Measurements from ENCODE around the gene TUBB8. TPM values are rescaled to one million over a fixed set of nuclear protein-coding genes. Genes with fewer than 3 reads are reported as not detected.
"Not testable (repeated sequence)": the region's sequence is repeated elsewhere in the genome, so short reads cannot be mapped to it uniquely, and the experiment has no call there.

TUBB8 gene
- total and polyA plus RNA-seq, 2 of the 4 experiments (the other 2 are of a cell fraction) = 0.07 TPM; not detected in 1

GRCh38 chr10:13315-13635 is 35.8 kb downstream of the TUBB8 start:
- H3K18ac ChIP-seq (ENCODE audit: low read depth, low read length); H3K9me3 ChIP-seq (ENCODE audit: control insufficient read depth, insufficient read depth, low read length); H4K5ac ChIP-seq (ENCODE audit: low read depth, low read length); H3K4ac ChIP-seq (ENCODE audit: low read depth, low read length); H3K56ac ChIP-seq (ENCODE audit: extremely low read depth, insufficient read depth, low read length); H3K4me1 ChIP-seq (ENCODE audit: control insufficient read depth, insufficient read depth, low read length); H2AK5ac ChIP-seq (ENCODE audit: low read depth, low read length); H3K36me3 ChIP-seq (ENCODE audit: control insufficient read depth, insufficient read depth, low read length); CTCF ChIA-PET; H3K27ac ChIP-seq (ENCODE audit: insufficient read depth, low read length); DNase-seq; in situ Hi-C loops (cut with MboI; ENCODE audit: low sequenced_read_pairs); H2BK120ac ChIP-seq (ENCODE audit: low read depth, low read length); H2BK15ac ChIP-seq (ENCODE audit: low read depth, low read length); H4K91ac ChIP-seq (ENCODE audit: insufficient read depth, low read depth, low read length); ATAC-seq (ENCODE audit: low read depth); H3K27me3 ChIP-seq (ENCODE audit: control insufficient read depth, insufficient read depth, low read length); H2AK9ac ChIP-seq (replicated peaks; ENCODE audit: low read depth, low read length, poor library complexity); POLR2A ChIA-PET (ENCODE audit: unreplicated experiment); H2AFZ ChIP-seq (replicated peaks; ENCODE audit: low read length, poor library complexity); H3K4me3 ChIP-seq (ENCODE audit: insufficient read depth, low read depth, low read length); BruUV-seq (replicated peaks); H3K14ac ChIP-seq (replicated peaks; ENCODE audit: low read depth, low read length); H3K9me1 ChIP-seq (ENCODE audit: insufficient read depth, low read length); H3K9ac ChIP-seq (ENCODE audit: low read depth, low read length); H4K20me1 ChIP-seq (ENCODE audit: insufficient read depth, low read length); H4K8ac ChIP-seq (ENCODE audit: low read depth in 2 of 2, low read length in 2 of 2); H3K23ac ChIP-seq (ENCODE audit: low read depth, low read length); H2BK5ac ChIP-seq (ENCODE audit: low read depth, low read length, poor library complexity, severe bottlenecking); H2BK20ac ChIP-seq (ENCODE audit: low read depth, low read length); H3K4me2 ChIP-seq (ENCODE audit: low read depth, low read length); H3K79me1 ChIP-seq (ENCODE audit: low read depth in 1 of 2, low read length in 2 of 2); intact Hi-C loops (cut with micrococcal nuclease); dilution Hi-C loops (cut with HindIII; ENCODE audit: low sequenced_read_pairs, unreplicated experiment): not testable (repeated sequence)
- WGBS, 2 experiments (ENCODE audit: extremely low coverage in 2 of 2, insufficient read length in 1 of 2) = no CpG with 5 or more reads among the region's 2 CpGs

- H4K20me1 ChIP-seq (ENCODE audit: insufficient read depth, low read length); H4K8ac ChIP-seq (ENCODE audit: low read depth in 2 of 2, low read length in 2 of 2); H3K27ac ChIP-seq (ENCODE audit: insufficient read depth, low read length); H3K9me1 ChIP-seq (ENCODE audit: insufficient read depth, low read length); H3K23ac ChIP-seq (ENCODE audit: low read depth, low read length); CTCF ChIA-PET; in situ Hi-C loops (cut with MboI; ENCODE audit: low sequenced_read_pairs); H3K18ac ChIP-seq (ENCODE audit: low read depth, low read length); H2BK20ac ChIP-seq (ENCODE audit: low read depth, low read length); H4K5ac ChIP-seq (ENCODE audit: low read depth, low read length); H3K27me3 ChIP-seq (ENCODE audit: control insufficient read depth, insufficient read depth, low read length); H3K4me2 ChIP-seq (ENCODE audit: low read depth, low read length); DNase-seq; POLR2A ChIA-PET (ENCODE audit: unreplicated experiment); H3K4me1 ChIP-seq (ENCODE audit: control insufficient read depth, insufficient read depth, low read length); H3K56ac ChIP-seq (ENCODE audit: extremely low read depth, insufficient read depth, low read length); H3K79me1 ChIP-seq (ENCODE audit: low read depth in 1 of 2, low read length in 2 of 2); H3K4ac ChIP-seq (ENCODE audit: low read depth, low read length); dilution Hi-C loops (cut with HindIII; ENCODE audit: low sequenced_read_pairs, unreplicated experiment); H3K9ac ChIP-seq (ENCODE audit: low read depth, low read length); H2BK15ac ChIP-seq (ENCODE audit: low read depth, low read length); H3K14ac ChIP-seq (replicated peaks; ENCODE audit: low read depth, low read length); H2BK5ac ChIP-seq (ENCODE audit: low read depth, low read length, poor library complexity, severe bottlenecking); H4K91ac ChIP-seq (ENCODE audit: insufficient read depth, low read depth, low read length); H2AK5ac ChIP-seq (ENCODE audit: low read depth, low read length); H3K36me3 ChIP-seq (ENCODE audit: control insufficient read depth, insufficient read depth, low read length); H3K4me3 ChIP-seq (ENCODE audit: insufficient read depth, low read depth, low read length); H3K9me3 ChIP-seq (ENCODE audit: control insufficient read depth, insufficient read depth, low read length); intact Hi-C loops (cut with micrococcal nuclease); BruUV-seq (replicated peaks); H2AK9ac ChIP-seq (replicated peaks; ENCODE audit: low read depth, low read length, poor library complexity); H2BK120ac ChIP-seq (ENCODE audit: low read depth, low read length); H2AFZ ChIP-seq (replicated peaks; ENCODE audit: low read length, poor library complexity): not testable (repeated sequence)
- WGBS, 2 experiments (ENCODE audit: extremely low coverage in 2 of 2, insufficient read length in 1 of 2) = no CpG with 5 or more reads among the region's 15 CpGs
- ATAC-seq (ENCODE audit: low read depth) = peak; percentile 14; the same call in 1 of the 2 replicates
Measured at GRCh38 chr10:12444-13314, 36.4 kb downstream of the TUBB8 start.
